ENCODE data around the gene OR2T35.

GRCh38 chr1:248625971-248626370 lies 19.1 kb downstream of the OR2T35 start:
- TF ChIP-seq CTCF (IDR thresholded peaks at IDR 0.05; ENCODE audit: extremely low read depth in 1 of 2, insufficient read depth in 1 of 2, low read depth in 1 of 2, low read length in 2 of 2): no peak
- TF ChIP-seq POLR2AphosphoS5 (IDR thresholded peaks at IDR 0.05; ENCODE audit: insufficient read depth, low read depth, low read length): no peak
- no peak for TF ChIP-seq POLR2A (IDR thresholded peaks at IDR 0.05; ENCODE audit: low read depth, low read length)
- no peak for TF ChIP-seq MAX (IDR thresholded peaks at IDR 0.05; ENCODE audit: insufficient read depth, insufficient read length)
- no peak for TF ChIP-seq JUN (IDR thresholded peaks at IDR 0.05; ENCODE audit: borderline replicate concordance, insufficient read depth, insufficient read length, low read depth)
